HEK293T (cell line): Measurements from ENCODE around the gene RNF6.

ENCODE experiments used
- ARNT ChIP-seq: fragments of 450-650 bp; IDR thresholded peaks from 2 replicates; pipeline ENCODE4 v1.6.1; 2017; ENCODE audit warnings: mild to moderate bottlenecking
- BHLHE40 ChIP-seq: fragments of 450-650 bp; IDR thresholded peaks from 2 replicates; pipeline ENCODE4 v1.6.1; 2016; ENCODE audit warnings: mild to moderate bottlenecking, moderate library complexity, borderline replicate concordance
- ELF4 ChIP-seq: fragments of 450-650 bp; IDR thresholded peaks from 2 replicates; pipeline ENCODE4 v1.6.1; 2017; ENCODE audit warnings: antibody characterized with exemption
- LEF1 ChIP-seq: fragments of 450-650 bp; IDR thresholded peaks from 2 replicates; pipeline ENCODE4 v1.6.1; 2017; ENCODE audit warnings: mild to moderate bottlenecking, borderline replicate concordance
- PKNOX1 ChIP-seq: fragments of 450-650 bp; IDR thresholded peaks from 2 replicates; pipeline ENCODE4 v1.6.1; 2016
- SUZ12 ChIP-seq: fragments of 450-650 bp; IDR thresholded peaks from 2 replicates; pipeline ENCODE4 v1.6.1; 2016; ENCODE audit warnings: mild to moderate bottlenecking
- TARDBP ChIP-seq: fragments of 450-650 bp; IDR thresholded peaks from 2 replicates; pipeline ENCODE4 v1.6.1; 2016

- TF ChIP-seq ELF4 (no peak), ARNT (no peak), LEF1 (no peak), BHLHE40 (no peak), SUZ12 (no peak), TARDBP (no peak), PKNOX1 (no peak)
Measured at GRCh38 chr13:26200811-26201210, 21.3 kb downstream of the RNF6 start.
